Measurements from ENCODE around the gene TLX3. TPM values are rescaled to one million over a fixed set of nuclear protein-coding genes. Genes with fewer than 3 reads are reported as not detected.
"Not testable (repeated sequence)": the region's sequence is repeated elsewhere in the genome, so short reads cannot be mapped to it uniquely, and the experiment has no call there.

TLX3 gene
- total RNA-seq, 3 donors from 2014 or later = not detected

- H3K4me1 ChIP-seq (ENCODE audit: low read depth) = no peaks in the 10 kb centered on the region
- no peaks in the 10 kb centered on the region for H3K36me3 ChIP-seq (ENCODE audit: low read depth)
- TF ChIP-seq CTCF (IDR thresholded peaks at IDR 0.05) = no peak
- no peaks in the 10 kb centered on the region for H3K9me3 ChIP-seq
- ATAC-seq (no peak), DNase-seq (no peak)
- no peak overlapping the region for H3K4me3 ChIP-seq
- intact Hi-C loops (cut with DNase I, micrococcal nuclease) = no loop called here
Measured at GRCh38 chr5:171295299-171295698, 13.7 kb upstream of the TLX3 start.

GRCh38 chr5:171295801-171296200, 13.2 kb upstream of the TLX3 start:
- Histone ChIP-seq H3K4me1 (ENCODE audit: low read depth) (no peaks in the 10 kb centered on the region), H3K36me3 (ENCODE audit: low read depth) (no peaks in the 10 kb centered on the region), H3K4me3 (no peak overlapping the region), H3K9me3 (no peaks in the 10 kb centered on the region)
- DNase-seq (no peak), ATAC-seq (no peak)
- intact Hi-C loops (cut with DNase I, micrococcal nuclease) = no loop called here
- TF ChIP-seq CTCF (IDR thresholded peaks at IDR 0.05) = no peak

DNA sequence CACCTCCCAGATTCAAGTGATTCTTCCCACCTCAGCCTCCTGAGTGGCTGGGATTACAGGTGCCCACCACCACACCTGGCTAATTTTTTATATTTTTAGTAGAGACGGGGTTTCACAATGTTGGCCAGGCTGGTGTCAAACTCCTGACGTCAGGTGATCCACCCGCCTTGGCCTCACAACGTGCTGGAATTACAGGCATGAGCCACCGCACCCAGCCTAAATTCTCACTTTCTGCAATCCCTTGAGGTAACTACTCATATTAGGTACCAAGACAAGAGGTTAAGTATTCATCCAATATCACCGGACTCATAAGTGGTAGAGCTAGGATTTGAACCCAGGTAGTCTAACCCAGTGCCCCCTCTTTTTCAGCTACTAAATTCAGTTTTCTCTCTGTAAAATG, 11.1 kb upstream of the TLX3 start:
- ATAC-seq; DNase-seq; H3K9me3 ChIP-seq; H3K4me1 ChIP-seq (ENCODE audit: low read depth); H3K36me3 ChIP-seq (ENCODE audit: low read depth); intact Hi-C loops (cut with DNase I, micrococcal nuclease); H3K4me3 ChIP-seq: not testable (repeated sequence)

- H3K4me3 ChIP-seq = no peak overlapping the region
- H3K9me3 ChIP-seq = no peaks in the 10 kb centered on the region
- intact Hi-C loops (cut with DNase I, micrococcal nuclease) = no loop called here
- no peak for ATAC-seq
- no peak for TF ChIP-seq CTCF (IDR thresholded peaks at IDR 0.05)
- no peaks in the 10 kb centered on the region for H3K4me1 ChIP-seq (ENCODE audit: low read depth)
- DNase-seq = no peak
- no peaks in the 10 kb centered on the region for H3K36me3 ChIP-seq (ENCODE audit: low read depth)
Measured at GRCh38 chr5:171299228-171299627, 9.8 kb upstream of the TLX3 start.

DNA sequence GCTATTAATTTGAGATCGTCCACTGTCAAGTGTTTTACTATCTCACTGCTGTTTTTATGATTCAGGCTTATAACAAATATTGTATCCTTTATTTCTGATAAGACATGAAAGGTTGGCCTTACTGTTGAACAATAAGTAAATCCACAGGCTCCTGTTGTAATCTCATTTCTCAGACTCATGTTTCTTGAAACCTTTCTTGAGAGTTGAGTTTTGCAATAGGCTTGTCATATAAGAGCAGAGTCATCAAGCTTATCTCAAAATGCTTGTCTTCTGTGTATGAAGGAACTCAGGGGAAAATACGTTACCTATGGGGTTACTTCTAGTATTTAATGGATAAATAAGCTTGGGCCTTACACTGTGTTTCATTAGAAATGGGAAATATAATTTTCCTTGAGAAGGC, 9.2 kb upstream of the TLX3 start:
- Histone ChIP-seq H3K4me1 (ENCODE audit: low read depth) (no peaks in the 10 kb centered on the region), H3K4me3 (no peak overlapping the region), H3K9me3 (no peaks in the 10 kb centered on the region), H3K36me3 (ENCODE audit: low read depth) (no peaks in the 10 kb centered on the region)
- TF ChIP-seq CTCF (IDR thresholded peaks at IDR 0.05) = no peak
- intact Hi-C loops (cut with DNase I, micrococcal nuclease) = no loop called here
- DNase-seq (no peak), ATAC-seq (no peak)

- H3K4me3 ChIP-seq = no peak overlapping the region
- intact Hi-C loops (cut with DNase I, micrococcal nuclease) = no loop called here
- H3K9me3 ChIP-seq = no peaks in the 10 kb centered on the region
- H3K36me3 ChIP-seq (ENCODE audit: low read depth) = no peaks in the 10 kb centered on the region
- no peaks in the 10 kb centered on the region for H3K4me1 ChIP-seq (ENCODE audit: low read depth)
- ATAC-seq (no peak), DNase-seq (no peak)
- TF ChIP-seq CTCF (IDR thresholded peaks at IDR 0.05) = no peak
Measured at GRCh38 chr5:171300358-171300757, 8.7 kb upstream of the TLX3 start.
